ENCODE measurements around the gene APOL3. TPM values are rescaled to one million over a fixed set of nuclear protein-coding genes. Genes with fewer than 3 reads are reported as not detected.
"Not testable (repeated sequence)": the region's sequence is repeated elsewhere in the genome, so short reads cannot be mapped to it uniquely, and the experiment has no call there.

Gene APOL3
- total RNA-seq, 1 donor from 2014 or later: 77.0 TPM

- intact Hi-C loops (cut with DNase I): loop anchor here (5.0 kb wide), 1 partner anchor 37 kb away; no protein-coding TSS in a partner anchor
- Histone ChIP-seq H3K27me3 (ENCODE audit: low read depth) (no peaks in the 10 kb centered on the region), H3K36me3 (peaks cover 87% of the 10 kb centered on the region), H3K27ac (no peak overlapping the region), H3K4me3 (no peak overlapping the region), H3K4me1 (peaks cover 36% of the 10 kb centered on the region), H3K9me3 (no peaks in the 10 kb centered on the region)
- TF ChIP-seq CTCF (IDR thresholded peaks at IDR 0.05): peak; percentile 80
- peak; percentile 85 to 90 for ATAC-seq
- peak; percentile 64 for DNase-seq
These were observed 15.5 kb downstream of the APOL3 start for GRCh38 chr22:36144886-36145541.

GRCh38 chr22:36143956-36144355 lies 16.6 kb downstream of the APOL3 start:
- Histone ChIP-seq H3K9me3 (no peaks in the 10 kb centered on the region), H3K36me3 (peaks cover 84% of the 10 kb centered on the region), H3K27me3 (ENCODE audit: low read depth) (no peaks in the 10 kb centered on the region), H3K4me1 (peaks cover 25% of the 10 kb centered on the region), H3K4me3 (no peak overlapping the region), H3K27ac (no peak overlapping the region)
- ATAC-seq: no peak
- TF ChIP-seq CTCF (IDR thresholded peaks at IDR 0.05): no peak
- intact Hi-C loops (cut with DNase I): loop anchor here (5.0 kb wide), 1 partner anchor 38 kb away; no protein-coding TSS in a partner anchor
- no peak for DNase-seq

- H3K36me3 ChIP-seq: peaks cover 76% of the 10 kb centered on the region
- no peaks in the 10 kb centered on the region for H3K27me3 ChIP-seq (ENCODE audit: low read depth)
- TF ChIP-seq CTCF (IDR thresholded peaks at IDR 0.05): no peak
- H3K27ac ChIP-seq: no peak overlapping the region
- no peak for DNase-seq
- ATAC-seq: no peak
- intact Hi-C loops (cut with DNase I): loop anchor here (5.0 kb wide), 1 partner anchor 39 kb away; no protein-coding TSS in a partner anchor
- no peaks in the 10 kb centered on the region for H3K9me3 ChIP-seq
- peaks cover 21% of the 10 kb centered on the region for H3K4me1 ChIP-seq
- H3K4me3 ChIP-seq: no peak overlapping the region
These were observed 17.3 kb downstream of the APOL3 start for GRCh38 chr22:36143066-36143815.

GRCh38 chr22:36141481-36141880 lies 19.1 kb downstream of the APOL3 start:
- no peak for ATAC-seq
- intact Hi-C loops (cut with DNase I): loop anchor here (5.0 kb wide), 1 partner anchor 41 kb away; no protein-coding TSS in a partner anchor
- no peak overlapping the region for H3K27ac ChIP-seq
- H3K36me3 ChIP-seq: peaks cover 59% of the 10 kb centered on the region
- no peak overlapping the region for H3K4me3 ChIP-seq
- no peak for DNase-seq
- peaks cover 5% of the 10 kb centered on the region for H3K4me1 ChIP-seq
- no peaks in the 10 kb centered on the region for H3K27me3 ChIP-seq (ENCODE audit: low read depth)
- no peak for TF ChIP-seq CTCF (IDR thresholded peaks at IDR 0.05)
- H3K9me3 ChIP-seq: no peaks in the 10 kb centered on the region

- H3K27me3 ChIP-seq (ENCODE audit: low read depth); ATAC-seq; H3K27ac ChIP-seq; intact Hi-C loops (cut with DNase I); H3K4me3 ChIP-seq; H3K9me3 ChIP-seq; H3K4me1 ChIP-seq; DNase-seq: not testable (repeated sequence)
- peaks cover 42% of the 10 kb centered on the region for H3K36me3 ChIP-seq
These were observed 21.8 kb downstream of the APOL3 start for GRCh38 chr22:36138709-36139108.

- no peak for TF ChIP-seq CTCF (IDR thresholded peaks at IDR 0.05)
- intact Hi-C loops (cut with DNase I): no loop called here
- no peak for DNase-seq
- Histone ChIP-seq H3K4me1 (peaks cover 4% of the 10 kb centered on the region), H3K9me3 (no peaks in the 10 kb centered on the region), H3K27me3 (ENCODE audit: low read depth) (no peaks in the 10 kb centered on the region), H3K36me3 (peaks cover 25% of the 10 kb centered on the region), H3K27ac (no peak overlapping the region), H3K4me3 (no peak overlapping the region)
- no peak for ATAC-seq
These were observed 23.6 kb downstream of the APOL3 start for GRCh38 chr22:36136988-36137387.
